GM10248 (cell line): ENCODE measurements around the gene GNL2.

Source experiments
- CTCF ChIA-PET: fragments of 300-600 bp; sonication (Branson Sonifier 250); formaldehyde crosslinking; extraction: SDS; loops from one replicate; lab custom pipeline; 2021; ENCODE audit warnings: antibody characterized with exemption; lab: Yijun Ruan, JAX
- POLR2A ChIA-PET: fragments of 350-650 bp; sonication (Branson Sonifier 250); formaldehyde crosslinking; extraction: SDS; loops from one replicate; lab custom pipeline; 2020; ENCODE audit warnings: antibody characterized with exemption; lab: Yijun Ruan, JAX
- DNase-seq: peaks from one replicate; pipeline ENCODE4 v3.0.0; 2012; ENCODE audit errors: extremely low spot score
- TF ChIP-seq, protein P1 (sequence below): IDR thresholded peaks from 2 replicates; pipeline ENCODE4 v1.5.1; 2012; ENCODE audit warnings: mild to moderate bottlenecking, low read depth; ENCODE audit errors: extremely low read depth, missing control alignments, control extremely low read depth

Gene GNL2

DNA sequence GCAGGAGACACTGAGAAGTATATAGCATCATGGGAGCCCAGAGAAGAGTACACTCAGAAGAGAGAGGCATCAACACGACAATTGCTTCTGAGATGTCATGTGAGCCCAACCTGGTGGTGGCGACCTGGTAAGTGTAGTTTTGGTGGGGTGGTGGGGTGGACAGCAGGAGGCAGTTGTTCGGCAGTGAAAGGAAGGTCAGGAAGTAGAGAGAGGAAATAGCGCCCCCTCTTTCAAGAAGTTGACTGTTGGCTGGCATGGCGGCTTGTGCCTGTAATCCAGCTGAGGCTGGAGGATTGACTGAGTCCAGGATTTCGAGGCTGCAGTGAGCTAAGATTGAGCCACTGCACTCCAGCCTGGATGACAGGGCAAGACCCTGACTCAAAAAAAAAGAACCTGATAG lies 26.4 kb upstream of the GNL2 start:
- DNase-seq = no peak
- TF ChIP-seq, protein P1, sequence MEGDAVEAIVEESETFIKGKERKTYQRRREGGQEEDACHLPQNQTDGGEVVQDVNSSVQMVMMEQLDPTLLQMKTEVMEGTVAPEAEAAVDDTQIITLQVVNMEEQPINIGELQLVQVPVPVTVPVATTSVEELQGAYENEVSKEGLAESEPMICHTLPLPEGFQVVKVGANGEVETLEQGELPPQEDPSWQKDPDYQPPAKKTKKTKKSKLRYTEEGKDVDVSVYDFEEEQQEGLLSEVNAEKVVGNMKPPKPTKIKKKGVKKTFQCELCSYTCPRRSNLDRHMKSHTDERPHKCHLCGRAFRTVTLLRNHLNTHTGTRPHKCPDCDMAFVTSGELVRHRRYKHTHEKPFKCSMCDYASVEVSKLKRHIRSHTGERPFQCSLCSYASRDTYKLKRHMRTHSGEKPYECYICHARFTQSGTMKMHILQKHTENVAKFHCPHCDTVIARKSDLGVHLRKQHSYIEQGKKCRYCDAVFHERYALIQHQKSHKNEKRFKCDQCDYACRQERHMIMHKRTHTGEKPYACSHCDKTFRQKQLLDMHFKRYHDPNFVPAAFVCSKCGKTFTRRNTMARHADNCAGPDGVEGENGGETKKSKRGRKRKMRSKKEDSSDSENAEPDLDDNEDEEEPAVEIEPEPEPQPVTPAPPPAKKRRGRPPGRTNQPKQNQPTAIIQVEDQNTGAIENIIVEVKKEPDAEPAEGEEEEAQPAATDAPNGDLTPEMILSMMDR = no peak
- ChIA-PET CTCF (interaction anchor here (0.8 to 3.4 kb wide), 3 partner anchors 15 to 60 kb away, joined by 3 to 22 read pairs (median 3); no protein-coding TSS in a partner anchor), POLR2A (interaction anchor here (0.5 kb wide), 1 partner anchor 21 kb away, joined by 6 read pairs; no protein-coding TSS in a partner anchor)

DNA sequence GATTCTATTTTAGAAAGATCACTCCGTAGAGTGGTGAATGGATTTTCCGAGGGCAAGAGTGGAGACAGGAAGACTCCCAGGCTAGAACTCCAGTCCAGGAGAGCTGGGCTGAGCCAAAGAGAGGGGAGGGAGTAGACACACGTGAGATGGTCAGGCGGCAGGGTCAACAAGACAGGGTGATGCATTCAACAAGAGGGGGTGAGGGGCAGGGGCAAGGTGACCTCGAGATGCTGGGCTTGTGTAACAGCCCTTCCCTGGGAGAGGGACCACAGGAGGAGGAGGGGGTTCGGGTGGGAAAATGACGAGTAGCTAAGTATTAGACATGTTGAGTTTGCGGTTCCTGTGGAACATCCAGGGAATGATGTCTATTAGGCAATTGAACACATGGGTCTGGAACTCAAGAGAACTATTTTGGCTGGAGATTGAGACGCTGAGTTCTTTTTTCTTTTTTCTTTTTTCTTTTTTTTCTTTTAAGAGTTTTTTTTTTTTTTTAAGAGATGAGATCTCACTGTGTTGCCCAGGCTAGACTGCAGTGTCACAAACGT lies 25.7 kb upstream of the GNL2 start:
- CTCF ChIA-PET = interaction anchor here (2.2 kb wide), 1 partner anchor 18 kb away, joined by 10 read pairs; no protein-coding TSS in a partner anchor
- no peak for DNase-seq
- TF ChIP-seq, protein P1 = no peak
- POLR2A ChIA-PET = interaction anchor here (0.5 kb wide), 1 partner anchor 21 kb away, joined by 6 read pairs; no protein-coding TSS in a partner anchor

DNA sequence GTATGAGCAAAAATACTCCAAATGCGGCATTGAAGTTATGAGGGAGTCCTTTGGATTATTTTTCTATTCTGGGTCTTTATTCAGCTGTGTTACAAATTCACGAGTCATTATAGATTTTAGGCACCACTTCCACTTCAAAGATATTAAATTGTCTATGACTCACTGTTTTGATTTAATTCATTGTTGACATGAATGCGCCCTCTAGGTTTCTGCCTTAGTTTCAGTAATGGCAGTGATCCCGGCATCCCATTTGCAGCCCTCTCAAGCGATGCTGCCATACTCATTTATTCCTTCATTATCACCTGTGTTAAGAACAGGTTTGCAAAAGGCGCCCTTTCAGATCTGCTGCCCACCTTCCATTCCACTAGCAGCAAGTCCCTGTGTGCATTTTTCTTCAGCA lies 25.0 kb upstream of the GNL2 start:
- CTCF ChIA-PET = interaction anchor here (2.2 kb wide), 1 partner anchor 17 kb away, joined by 10 read pairs; no protein-coding TSS in a partner anchor
- POLR2A ChIA-PET = no interaction called here
- TF ChIP-seq, protein P1 = no peak
- no peak for DNase-seq

DNA sequence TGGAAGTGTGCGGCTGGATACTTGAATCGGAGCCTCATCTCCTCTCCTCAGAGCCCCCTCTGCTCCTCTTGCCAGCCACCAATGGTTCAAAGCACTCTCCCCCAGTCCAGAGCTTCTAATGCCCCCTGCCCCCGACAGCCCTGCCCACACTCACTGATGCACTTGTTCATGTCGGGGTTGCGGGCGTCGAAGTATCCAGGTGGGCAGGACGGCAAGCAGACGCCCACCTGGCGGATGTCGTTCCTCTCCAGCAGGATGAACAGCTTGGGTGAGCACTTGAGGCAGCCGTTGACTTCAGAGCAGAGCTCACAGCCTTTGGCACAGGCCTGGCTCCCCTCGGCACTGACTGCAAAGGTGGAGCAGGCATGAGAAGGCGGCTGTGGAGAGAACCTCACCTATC lies 20.6 kb upstream of the GNL2 start:
- ChIA-PET POLR2A (no interaction called here), CTCF (interaction anchor here (0.7 to 3.1 kb wide), 4 partner anchors 10 to 67 kb away, joined by 3 to 26 read pairs (median 4); no protein-coding TSS in a partner anchor)
- no peak for DNase-seq
- TF ChIP-seq, protein P1 = no peak

DNA sequence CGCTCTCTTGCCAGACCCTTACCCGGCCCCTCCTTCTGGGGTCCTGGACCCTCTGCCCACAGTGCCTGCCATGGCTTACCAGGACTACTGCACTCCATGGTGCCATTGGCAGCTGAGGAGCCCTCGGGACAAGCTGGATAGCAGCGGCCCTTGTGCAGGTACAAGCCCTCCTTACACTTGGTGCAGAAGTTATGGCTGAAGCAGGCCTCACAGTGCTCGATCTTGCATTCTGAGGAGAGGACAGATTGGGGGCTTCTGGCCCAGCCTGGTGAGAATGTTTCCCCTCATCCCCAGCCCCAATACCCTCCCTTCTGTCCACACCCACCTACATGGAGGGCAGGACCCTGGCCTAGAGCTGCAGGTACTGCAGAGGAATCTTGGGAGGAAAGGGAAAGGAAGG lies 18.4 kb upstream of the GNL2 start:
- CTCF ChIA-PET = interaction anchor here (3.6 kb wide), 1 partner anchor 11 kb away, joined by 20 read pairs; no protein-coding TSS in a partner anchor
- POLR2A ChIA-PET = no interaction called here
- DNase-seq = no peak
- TF ChIP-seq, protein P1 = no peak

DNA sequence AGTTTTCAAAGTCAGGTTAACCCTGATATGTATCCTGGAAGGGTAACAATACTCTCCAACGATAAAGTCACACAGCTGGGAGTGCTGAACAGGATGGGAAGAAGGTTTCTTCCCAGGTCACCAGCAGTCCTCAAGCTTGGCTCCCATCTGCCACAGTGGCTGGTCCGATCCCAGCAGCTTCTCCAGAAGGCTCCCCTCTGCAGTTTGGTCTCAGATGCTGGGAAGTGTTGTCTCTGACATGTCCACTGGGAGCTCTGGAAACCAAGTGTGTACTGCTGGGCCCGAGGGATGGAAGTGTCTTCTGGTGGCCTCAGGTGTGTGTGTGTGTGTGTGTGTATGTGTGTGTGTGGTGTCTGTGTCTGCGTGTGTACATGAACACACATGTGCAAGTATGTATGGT lies 16.4 kb upstream of the GNL2 start:
- POLR2A ChIA-PET = interaction anchor here (0.7 kb wide), 1 partner anchor 78 kb away, joined by 3 read pairs; a partner anchor contains a TSS
- CTCF ChIA-PET = interaction anchor here (2.0 to 3.6 kb wide), 2 partner anchors 9 to 13 kb away, joined by 5 to 20 read pairs; no protein-coding TSS in a partner anchor
- no peak for DNase-seq
- TF ChIP-seq, protein P1 = no peak
